CD14-positive monocyte (primary cell): ENCODE data around the gene FKBP5. TPM values are rescaled to one million over a fixed set of nuclear protein-coding genes. Genes with fewer than 3 reads are reported as not detected.

Experiments
- DNase-seq, 3 donors: peaks; one replicate each; pipeline ENCODE4 v3.0.0-alpha.2; 2011 to 2022
- H2AFZ ChIP-seq: 2 replicates; pipeline ENCODE4 v1.6.0; 2012; ENCODE audit warnings: mild to moderate bottlenecking, low read depth, low read length, inconsistent platforms; ENCODE audit not compliant: insufficient read depth, poor library complexity, severe bottlenecking
- H3K27ac ChIP-seq, 2 donors: 1 replicate in 1 of 2; 2 replicates in 1 of 2; pipeline ENCODE4 v1.5.1; 2012 to 2013; ENCODE audit warnings: low read length in 2 of 2, control low read depth in 1 of 2, inconsistent platforms in 1 of 2, low read depth in 1 of 2, mild to moderate bottlenecking in 1 of 2
- H3K27me3 ChIP-seq, 2 donors: one replicate each; pipeline versions ENCODE4 v1.6.0 to v1.6.1; 2011 to 2013; ENCODE audit warnings: low read length in 2 of 2; ENCODE audit not compliant: control insufficient read depth in 2 of 2, insufficient read depth in 2 of 2
- H3K36me3 ChIP-seq, 2 donors: replicated peaks in 1 of 2; 1 replicate in 1 of 2; 2 replicates in 1 of 2; pipeline versions ENCODE4 v1.5.1 to v1.6.1; 2012 to 2013; ENCODE audit warnings: low read length in 2 of 2, control low read depth in 1 of 2, inconsistent platforms in 1 of 2, mild to moderate bottlenecking in 1 of 2; ENCODE audit not compliant: insufficient read depth in 2 of 2, control insufficient read depth in 1 of 2
- H3K4me1 ChIP-seq, 2 donors: 1 replicate in 1 of 2; 2 replicates in 1 of 2; pipeline versions ENCODE4 v1.5.1 to v1.6.1; 2012 to 2013; ENCODE audit warnings: low read length in 2 of 2, control low read depth in 1 of 2, inconsistent platforms in 1 of 2, mild to moderate bottlenecking in 1 of 2, moderate library complexity in 1 of 2; ENCODE audit not compliant: insufficient read depth in 2 of 2, control insufficient read depth in 1 of 2
- H3K4me2 ChIP-seq: replicated peaks from 2 replicates; pipeline ENCODE3; 2012; ENCODE audit warnings: low read length, moderate library complexity, mild to moderate bottlenecking; ENCODE audit not compliant: poor library complexity, severe bottlenecking; ENCODE audit errors: extremely low read depth
- H3K4me3 ChIP-seq, 3 experiments: fragments of 200-600 bp in 1 of 3; sonication (generic) in 1 of 3; replicated peaks in 1 of 3; 1 replicate in 2 of 3; 2 replicates in 1 of 3; pipeline ENCODE4 v1.5.1; 2011 to 2013; ENCODE audit warnings: low read length in 3 of 3, mild to moderate bottlenecking in 3 of 3, control low read depth in 2 of 3, low read depth in 2 of 3, inconsistent platforms in 1 of 3, moderate library complexity in 1 of 3
- H3K79me2 ChIP-seq: 2 replicates; pipeline ENCODE4 v1.6.0; 2012; ENCODE audit warnings: mild to moderate bottlenecking, control low read depth, inconsistent platforms, low read length, moderate library complexity; ENCODE audit not compliant: insufficient read depth
- H3K9ac ChIP-seq: 2 replicates; pipeline ENCODE4 v1.6.0; 2017; ENCODE audit warnings: low read length, mild to moderate bottlenecking; ENCODE audit not compliant: insufficient read depth, poor library complexity, severe bottlenecking
- H3K9me3 ChIP-seq, 2 donors: replicated peaks in 1 of 2; 1 replicate in 1 of 2; 2 replicates in 1 of 2; pipeline versions ENCODE4 v1.5.1 to v1.6.1; 2012 to 2013; ENCODE audit warnings: low read length in 2 of 2, control low read depth in 1 of 2; ENCODE audit not compliant: control insufficient read depth in 1 of 2, insufficient read depth in 1 of 2
- H4K20me1 ChIP-seq: 2 replicates; pipeline ENCODE4 v1.6.0; 2012; ENCODE audit warnings: mild to moderate bottlenecking, low read length, control low read depth, moderate library complexity; ENCODE audit not compliant: insufficient read depth
- H3K27ac Mint-ChIP-seq, 7 donors: one replicate each; pipeline ENCODE4 v1.8.0; 2020; ENCODE audit warnings: mild to moderate bottlenecking in 7 of 7, mixed read lengths in 7 of 7, moderate library complexity in 6 of 7, inconsistent platforms in 2 of 7
- H3K27me3 Mint-ChIP-seq, 3 donors: one replicate each; pipeline ENCODE4 v1.8.0; 2021 to 2022; ENCODE audit warnings: low read depth in 3 of 3, mild to moderate bottlenecking in 3 of 3, mixed read lengths in 3 of 3, moderate library complexity in 3 of 3, inconsistent platforms in 1 of 3
- H3K36me3 Mint-ChIP-seq, 2 donors: one replicate each; pipeline ENCODE4 v1.8.0; 2020; ENCODE audit warnings: mixed read lengths in 2 of 2, inconsistent platforms in 1 of 2, mild to moderate bottlenecking in 1 of 2
- H3K4me1 Mint-ChIP-seq: one replicate; pipeline ENCODE4 v1.8.0; 2020; ENCODE audit warnings: mild to moderate bottlenecking, mixed read lengths
- H3K4me3 Mint-ChIP-seq, 2 donors: one replicate each; pipeline ENCODE4 v1.8.0; 2020; ENCODE audit warnings: mild to moderate bottlenecking in 2 of 2, mixed read lengths in 2 of 2, moderate library complexity in 1 of 2
- H3K9me3 Mint-ChIP-seq, 7 donors: one replicate each; pipeline ENCODE4 v1.8.0; 2020 to 2022; ENCODE audit warnings: mixed read lengths in 7 of 7, mild to moderate bottlenecking in 6 of 7, moderate library complexity in 6 of 7, inconsistent platforms in 2 of 7
- WGBS: methylation state at CpG from one replicate; pipeline ENCODE4 v1.1.5; 2013; ENCODE audit warnings: missing lambda C conversion rate; ENCODE audit not compliant: insufficient coverage; 5-methylcytosine and 5-hydroxymethylcytosine counted together
- intact Hi-C, 2 donors: fragments of 100-400 bp; cut with micrococcal nuclease; formaldehyde crosslinking; loops; one replicate each; pipeline versions ENCODE4 v1.15.0 to v1.15.1; 2023
- polyA plus RNA-seq, 3 donors: library from polyadenylated mRNA; depleted of rRNA in 1 of 3; unstranded in 2 of 3; stranded (reverse) in 1 of 3; fragments of 300-500 nt in 2 of 3; fragments of >200 nt in 1 of 3; fragmentation: Illumina TruSeq in 2 of 3; gene quantifications; 1 replicate in 2 of 3; 2 replicates in 1 of 3; pipeline ENCODE4 v1.2.3, GENCODE V29; 2012 to 2021
- TF ChIP-seq, protein P1 (sequence below): fragments of 200-600 bp; IDR thresholded peaks from one replicate; pipeline ENCODE4 v1.8.0; 2022; ENCODE audit warnings: antibody characterized with exemption, mild to moderate bottlenecking

Gene FKBP5
- polyA plus RNA-seq, 3 donors = 20.2 to 58.5 (median 56.9) TPM

GRCh38 chr6:35678814-35679213 is 9.9 kb downstream of the FKBP5 start:
- Mint-ChIP-seq H3K36me3 (peaks cover 25 to 32% of the 10 kb centered on the region in 2 donors), H3K27ac (peak overlapping the region in 3 of 7 donors; percentile 33 to 65 (median 46)), H3K4me1 (peaks cover 51% of the 10 kb centered on the region), H3K9me3 (no peaks in the 10 kb centered on the region), H3K4me3 (no peak overlapping the region), H3K27me3 (peaks cover 0 to 1% (median 0%) of the 10 kb centered on the region in 3 donors)
- Histone ChIP-seq H3K4me2 (no peak overlapping the region), H2AFZ (no peak overlapping the region), H3K9ac (no peak overlapping the region), H3K36me3 (peaks cover 13 to 35% of the 10 kb centered on the region in 2 donors), H4K20me1 (peaks cover 99% of the 10 kb centered on the region), H3K9me3 (no peaks in the 10 kb centered on the region), H3K27me3 (no peaks in the 10 kb centered on the region), H3K79me2 (peaks cover 99% of the 10 kb centered on the region), H3K4me1 (peaks cover 11 to 17% of the 10 kb centered on the region in 2 donors), H3K4me3 (no peak overlapping the region), H3K27ac (peak overlapping the region in 1 of 2 donors; percentile 12)
- WGBS = no CpG with 5 or more reads among the region's 1 CpG
- DNase-seq = no peak
- intact Hi-C loops = loop anchor here in 1 of 2 donors (10.0 kb wide), 1 partner anchor 74 kb away; no protein-coding TSS in a partner anchor
- TF ChIP-seq, protein P1, sequence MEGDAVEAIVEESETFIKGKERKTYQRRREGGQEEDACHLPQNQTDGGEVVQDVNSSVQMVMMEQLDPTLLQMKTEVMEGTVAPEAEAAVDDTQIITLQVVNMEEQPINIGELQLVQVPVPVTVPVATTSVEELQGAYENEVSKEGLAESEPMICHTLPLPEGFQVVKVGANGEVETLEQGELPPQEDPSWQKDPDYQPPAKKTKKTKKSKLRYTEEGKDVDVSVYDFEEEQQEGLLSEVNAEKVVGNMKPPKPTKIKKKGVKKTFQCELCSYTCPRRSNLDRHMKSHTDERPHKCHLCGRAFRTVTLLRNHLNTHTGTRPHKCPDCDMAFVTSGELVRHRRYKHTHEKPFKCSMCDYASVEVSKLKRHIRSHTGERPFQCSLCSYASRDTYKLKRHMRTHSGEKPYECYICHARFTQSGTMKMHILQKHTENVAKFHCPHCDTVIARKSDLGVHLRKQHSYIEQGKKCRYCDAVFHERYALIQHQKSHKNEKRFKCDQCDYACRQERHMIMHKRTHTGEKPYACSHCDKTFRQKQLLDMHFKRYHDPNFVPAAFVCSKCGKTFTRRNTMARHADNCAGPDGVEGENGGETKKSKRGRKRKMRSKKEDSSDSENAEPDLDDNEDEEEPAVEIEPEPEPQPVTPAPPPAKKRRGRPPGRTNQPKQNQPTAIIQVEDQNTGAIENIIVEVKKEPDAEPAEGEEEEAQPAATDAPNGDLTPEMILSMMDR = no peak

GRCh38 chr6:35678021-35678654 is 10.6 kb downstream of the FKBP5 start:
- no peaks in the 10 kb centered on the region for H3K27me3 ChIP-seq
- no peak overlapping the region for H3K4me3 ChIP-seq
- DNase-seq = peak in 2 of 3 donors; percentile 30 to 31
- H3K36me3 ChIP-seq = peaks cover 11 to 30% of the 10 kb centered on the region in 2 donors
- Mint-ChIP-seq H3K36me3 (peaks cover 25 to 28% of the 10 kb centered on the region in 2 donors), H3K9me3 (no peaks in the 10 kb centered on the region), H3K4me3 (peak overlapping the region in 1 of 2 donors; percentile 3), H3K27me3 (peaks cover 0 to 1% (median 0%) of the 10 kb centered on the region in 3 donors), H3K27ac (peak overlapping the region in 5 of 7 donors; percentile 20 to 81 (median 65)), H3K4me1 (peaks cover 56% of the 10 kb centered on the region)
- H4K20me1 ChIP-seq = peaks cover 99% of the 10 kb centered on the region
- H3K9me3 ChIP-seq = no peaks in the 10 kb centered on the region
- WGBS = 30% methylated on average over 2 of the region's 4 CpGs
- no peak overlapping the region for H3K4me2 ChIP-seq
- intact Hi-C loops = loop anchor here in 1 of 2 donors (10.0 kb wide), 1 partner anchor 73 kb away; no protein-coding TSS in a partner anchor
- peaks cover 99% of the 10 kb centered on the region for H3K79me2 ChIP-seq
- peak overlapping the region in 1 of 2 donors; percentile 12 for H3K27ac ChIP-seq
- H3K9ac ChIP-seq = no peak overlapping the region
- no peak overlapping the region for H2AFZ ChIP-seq
- H3K4me1 ChIP-seq = peaks cover 18 to 24% of the 10 kb centered on the region in 2 donors
- TF ChIP-seq, protein P1 = no peak
